Fibroblast of skin of right biceps (primary cell): ENCODE measurements around the gene PAX5.
"Not testable (repeated sequence)": the region's sequence is repeated elsewhere in the genome, so short reads cannot be mapped to it uniquely, and the experiment has no call there.

ENCODE experiments used
- DNase-seq: peaks from one replicate; pipeline ENCODE4 v3.0.0-alpha.2; 2013

The PAX5 gene

DNA sequence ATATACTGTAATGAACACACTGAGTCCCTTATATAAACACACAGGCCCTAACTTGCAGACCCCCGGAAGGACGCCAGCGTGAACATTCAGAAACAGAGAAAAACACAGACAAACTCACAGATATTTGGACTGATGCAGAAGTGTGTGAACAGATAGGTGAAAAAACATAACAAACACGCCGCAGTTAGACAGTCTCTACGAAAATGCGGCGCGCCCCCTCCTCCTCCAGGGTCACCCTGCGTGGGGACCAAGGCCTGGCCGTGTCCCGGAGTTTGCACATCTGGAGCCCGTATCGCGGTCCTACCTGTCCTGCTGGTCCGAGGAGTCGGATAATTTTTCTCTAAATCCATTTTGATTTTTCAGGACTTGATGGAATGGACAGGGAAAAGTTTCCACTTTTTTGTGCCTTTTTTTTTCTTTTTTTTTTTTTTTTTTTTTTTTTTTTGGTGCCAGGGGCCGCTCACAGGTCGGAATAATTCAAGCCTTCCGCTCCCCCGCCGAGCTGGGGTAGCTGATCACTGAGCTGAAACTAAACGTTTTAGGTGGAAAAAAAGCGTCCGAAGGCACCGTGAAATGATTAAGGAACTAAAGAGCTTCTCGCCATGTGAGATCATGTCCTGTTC, at the start of gene PAX5:
Gene PAX5 (minus strand): TSS at position 587 of the 623 bp plus-strand sequence. CDS start 237 bp downstream, at position 350.
- no peak for DNase-seq

- no peak for DNase-seq
These were observed 49.6 kb upstream of the PAX5 start for GRCh38 chr9:37083654-37084053.

DNA sequence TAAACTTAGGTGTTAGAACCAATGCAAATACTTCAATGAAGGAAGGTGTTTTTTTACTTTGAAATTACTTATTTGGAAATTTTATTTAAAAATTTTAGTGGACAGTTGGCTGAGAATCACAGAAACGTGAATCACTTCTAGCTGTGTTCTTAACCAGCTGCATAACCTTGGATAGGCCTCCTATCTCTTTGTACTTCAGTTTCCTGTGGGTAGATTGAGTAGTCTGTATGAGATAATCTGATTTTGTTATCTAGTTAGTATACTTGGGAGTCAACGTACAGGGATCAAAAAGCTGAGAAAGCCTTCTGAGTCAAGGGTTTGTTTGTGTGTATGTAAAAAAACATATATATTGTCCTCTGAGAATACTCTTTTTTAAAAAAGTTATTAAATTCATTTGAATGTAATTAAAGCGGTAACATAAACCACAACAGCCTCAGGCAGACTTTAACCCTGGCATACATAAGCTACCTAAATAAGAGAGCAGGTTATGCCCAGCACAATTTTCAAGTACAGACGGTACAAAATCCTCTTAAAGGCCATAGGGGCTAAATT, 48.2 kb upstream of the PAX5 start:
- DNase-seq: no peak

DNA sequence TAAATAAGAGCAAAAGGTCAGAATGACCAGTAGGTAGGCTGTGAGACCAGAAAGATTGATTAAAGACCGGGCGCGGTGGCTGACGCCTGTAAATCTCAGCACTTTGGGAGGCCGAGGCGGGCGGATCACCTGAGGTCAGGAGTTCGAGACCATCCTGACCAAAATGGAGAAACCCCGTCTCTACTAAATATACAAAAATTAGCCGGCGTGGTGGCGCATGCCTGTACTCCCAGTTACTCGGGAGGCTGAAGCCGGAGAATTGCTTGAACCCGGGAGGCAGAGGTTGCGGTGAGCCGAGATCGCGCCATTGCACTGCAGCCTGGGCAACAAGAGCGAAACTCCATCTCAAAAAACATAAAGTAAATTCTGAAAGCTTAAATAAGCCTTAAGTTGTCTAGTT, 47.4 kb upstream of the PAX5 start:
- DNase-seq: not testable (repeated sequence)

DNA sequence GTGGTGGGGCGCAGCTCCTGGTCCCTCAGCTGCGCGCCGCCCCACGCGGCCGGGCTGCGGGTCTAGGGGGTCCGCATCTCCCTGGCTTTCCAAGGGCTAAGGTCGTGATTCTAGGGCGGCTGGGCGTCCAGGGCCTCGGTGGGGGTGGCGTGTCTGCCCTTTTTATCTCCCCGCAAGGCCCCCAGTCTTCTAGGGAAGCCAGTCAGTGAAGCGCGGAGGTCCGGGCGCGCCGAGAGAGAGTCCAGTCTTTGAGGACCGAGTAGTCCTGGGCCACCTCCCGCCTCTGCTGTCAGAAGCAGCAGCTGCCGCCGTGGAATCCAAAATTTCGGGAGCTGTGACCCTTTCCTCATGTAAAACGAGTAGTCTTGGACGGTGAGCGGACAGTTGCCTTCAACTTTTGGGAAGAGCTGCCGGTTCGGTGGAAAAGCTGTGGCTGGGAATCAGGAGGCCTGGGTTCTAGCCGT, 46.1 kb upstream of the PAX5 start:
- not testable (repeated sequence) for DNase-seq

DNA sequence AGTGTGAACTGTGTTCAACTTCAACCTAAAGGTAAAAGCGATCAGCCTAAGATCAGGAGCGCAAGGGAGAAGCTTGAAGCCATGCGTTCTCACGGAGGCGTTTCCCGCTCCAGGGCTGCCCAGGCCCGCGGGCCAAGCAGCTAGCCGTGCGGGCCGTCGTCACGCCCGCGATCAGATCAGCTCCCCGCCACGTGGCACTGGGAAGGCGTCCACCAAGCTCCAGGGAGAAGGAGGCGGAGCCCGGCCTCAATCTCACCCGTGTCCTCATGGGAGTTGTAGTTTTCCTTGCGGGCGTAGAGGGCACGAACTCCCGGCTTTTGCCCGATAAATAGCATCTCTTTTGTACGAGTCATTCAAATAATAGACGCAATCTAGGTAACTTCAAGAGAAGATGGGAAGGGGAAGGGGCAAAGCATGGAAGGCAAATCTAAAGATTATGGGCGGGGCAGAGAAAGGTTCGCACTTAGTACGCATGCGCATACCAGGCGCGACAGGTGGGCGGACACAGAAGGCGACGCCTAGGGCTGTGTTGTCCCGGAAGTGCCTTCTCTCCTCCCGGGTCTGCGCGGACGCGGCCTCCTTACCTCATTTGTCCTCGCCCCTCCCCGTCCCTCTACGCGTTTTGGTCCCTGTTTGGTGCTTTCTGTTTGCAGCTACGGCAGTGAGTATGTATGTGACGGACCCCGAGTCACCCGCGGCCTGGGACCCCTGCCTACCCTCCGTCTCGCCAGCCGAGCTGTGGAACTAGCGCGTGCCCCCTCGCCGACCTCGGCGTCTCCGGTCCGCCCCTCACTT, 45.5 kb upstream of the PAX5 start:
- DNase-seq: peak; percentile 92

GRCh38 chr9:37074790-37075189, 40.7 kb upstream of the PAX5 start:
- DNase-seq: not testable (repeated sequence)

DNA sequence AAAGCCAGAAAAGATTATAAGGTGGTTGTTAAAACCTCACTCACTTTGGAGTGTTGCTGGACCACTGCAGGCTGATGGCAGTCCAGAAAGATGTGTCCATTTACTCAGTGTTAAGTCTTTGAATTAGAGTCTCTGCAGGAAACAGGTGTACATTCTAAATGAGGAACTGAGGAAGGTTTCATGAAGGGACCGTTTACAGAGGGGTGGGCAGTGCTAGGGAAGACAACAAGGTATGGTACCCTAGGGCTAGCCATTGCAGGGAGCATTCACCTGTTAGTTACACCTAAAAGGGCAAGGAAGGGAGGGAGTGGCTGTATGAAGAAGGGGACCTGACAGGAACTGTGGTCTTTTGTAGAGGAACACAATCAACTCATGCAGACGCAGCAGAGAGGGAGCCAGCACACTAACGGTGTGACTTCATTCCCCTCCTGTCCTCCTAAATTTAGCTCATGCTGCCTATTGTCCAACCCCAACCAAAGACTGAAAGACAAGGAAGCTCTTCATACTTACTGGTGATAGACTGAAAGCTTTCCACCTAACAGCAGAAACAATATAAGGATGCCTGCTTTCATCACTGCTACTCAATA, 32.2 kb upstream of the PAX5 start:
- no peak for DNase-seq

- DNase-seq: no peak
These were observed 28.3 kb upstream of the PAX5 start for GRCh38 chr9:37062336-37062735.

- DNase-seq: no peak
These were observed 27.7 kb upstream of the PAX5 start for GRCh38 chr9:37061768-37062167.

GRCh38 chr9:37060833-37061232, 26.8 kb upstream of the PAX5 start:
- DNase-seq: no peak

DNA sequence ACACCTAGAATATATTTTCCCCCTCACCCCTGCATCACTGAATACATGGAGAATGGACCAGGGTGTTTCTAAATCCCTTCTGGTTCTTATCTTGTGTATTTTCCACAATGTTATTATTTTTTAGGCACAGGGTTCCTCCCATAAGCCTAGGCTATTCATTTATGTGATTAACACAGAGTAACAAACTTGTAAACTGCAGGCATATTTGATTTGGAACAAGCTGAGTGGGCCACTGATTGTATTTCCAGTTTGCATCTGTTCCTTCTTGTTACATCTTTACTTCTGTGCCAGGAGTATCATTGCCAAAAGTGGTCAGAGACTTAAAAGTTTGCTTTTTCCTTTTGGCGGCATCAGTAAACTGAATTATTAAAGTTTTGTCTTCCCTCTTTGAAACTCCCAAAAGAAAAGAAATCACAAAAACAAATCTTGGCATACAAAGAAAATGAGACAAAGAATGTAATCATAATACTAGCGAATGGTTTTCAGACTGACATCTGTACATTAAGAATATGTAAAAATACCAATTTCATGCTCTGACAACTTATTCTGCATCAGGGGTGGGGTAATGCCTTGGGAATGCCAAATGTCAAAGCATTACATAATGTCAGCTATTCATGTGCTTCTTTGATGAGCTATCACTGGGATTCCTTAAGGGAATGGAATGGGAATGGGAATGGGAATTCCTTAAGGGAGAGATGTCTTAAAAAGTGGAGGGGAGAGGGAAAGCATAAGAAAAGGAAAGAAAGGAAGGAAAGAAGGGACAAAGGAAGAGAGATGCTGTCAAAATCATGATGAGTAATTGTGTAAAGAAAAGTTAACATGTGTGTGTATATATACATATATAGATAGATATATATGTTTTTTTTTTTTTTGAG, 22.2 kb upstream of the PAX5 start:
- DNase-seq: no peak

- not testable (repeated sequence) for DNase-seq
These were observed 20.3 kb upstream of the PAX5 start for GRCh38 chr9:37054363-37054720.

DNA sequence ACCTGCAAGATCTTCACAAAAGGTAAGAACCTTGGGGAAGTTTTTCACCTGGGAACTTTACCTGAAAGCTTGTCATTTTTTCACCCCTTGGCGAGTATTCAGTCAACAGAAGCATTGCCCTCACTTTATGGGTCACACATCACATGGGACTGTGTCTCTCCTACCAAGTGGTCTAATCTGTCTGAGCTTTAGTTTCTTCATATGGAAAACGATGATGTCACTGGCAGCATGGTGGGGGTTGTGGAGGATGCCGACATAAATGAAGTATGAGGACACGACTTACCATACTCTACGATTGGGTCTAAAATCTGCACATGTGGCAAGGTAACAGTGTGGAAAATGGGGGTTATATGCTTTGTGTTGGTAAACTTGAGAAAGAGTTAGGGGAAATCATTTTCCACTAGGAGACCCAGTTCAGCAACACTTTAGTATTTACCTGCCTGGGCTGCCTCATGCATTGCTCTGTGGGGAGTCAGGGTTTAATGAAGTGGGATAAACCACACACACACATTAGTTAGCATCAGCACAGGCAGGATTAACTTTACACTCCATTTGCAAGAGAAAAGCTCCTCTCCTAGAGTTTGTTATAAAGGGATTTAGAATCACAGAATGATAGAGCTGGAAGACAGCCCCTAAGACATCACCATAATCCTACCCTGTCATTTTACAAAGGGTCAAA, 19.8 kb upstream of the PAX5 start:
- no peak for DNase-seq

DNA sequence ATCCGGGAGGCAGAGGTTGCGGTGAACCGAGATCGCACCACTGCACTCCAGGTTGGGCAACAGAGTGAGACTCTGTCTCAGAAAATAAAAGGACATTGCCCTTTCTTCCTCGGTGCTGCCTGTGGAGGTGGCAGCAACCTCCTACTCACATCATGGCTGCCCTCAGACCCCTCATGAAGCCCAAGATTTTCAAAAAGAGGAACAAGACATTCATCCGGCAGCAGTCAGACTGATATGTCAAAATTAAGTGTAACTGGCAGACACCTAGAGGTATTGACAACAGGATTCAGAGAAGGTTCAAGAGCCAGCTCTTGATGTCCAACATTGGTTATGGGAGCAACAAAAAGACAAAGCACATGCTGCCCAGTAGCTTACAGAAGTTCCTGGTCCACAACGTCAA, 12.6 kb upstream of the PAX5 start:
- no peak for DNase-seq

- no peak for DNase-seq
These were observed 8.4 kb upstream of the PAX5 start for GRCh38 chr9:37042421-37042820.

- DNase-seq: no peak
These were observed 6.5 kb upstream of the PAX5 start for GRCh38 chr9:37040508-37041127.

DNA sequence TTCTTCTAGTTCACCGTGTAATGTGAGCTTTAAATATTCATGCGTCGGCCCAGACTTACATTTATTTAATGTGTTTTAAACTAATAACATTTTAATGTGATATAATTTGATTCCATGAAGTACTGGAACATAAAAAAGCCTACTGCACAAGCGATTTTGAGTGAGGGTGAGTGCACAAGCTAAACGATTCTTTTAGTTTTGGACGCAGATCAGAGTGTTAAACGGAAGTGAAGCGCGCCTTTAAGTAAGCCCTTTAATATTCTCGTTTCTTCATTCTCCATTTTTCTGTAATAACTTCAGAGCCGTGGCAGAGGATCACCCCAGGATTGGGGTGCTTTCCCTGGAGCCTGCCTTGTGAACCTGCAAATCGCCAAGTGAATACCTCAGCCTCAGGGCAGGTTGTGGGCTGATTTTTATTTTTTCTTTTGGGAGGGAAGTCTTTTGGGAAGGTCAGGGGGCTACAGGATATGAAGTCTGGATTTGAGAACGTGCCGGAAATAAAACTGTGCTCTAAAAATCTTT, 4.9 kb upstream of the PAX5 start:
- no peak for DNase-seq

DNA sequence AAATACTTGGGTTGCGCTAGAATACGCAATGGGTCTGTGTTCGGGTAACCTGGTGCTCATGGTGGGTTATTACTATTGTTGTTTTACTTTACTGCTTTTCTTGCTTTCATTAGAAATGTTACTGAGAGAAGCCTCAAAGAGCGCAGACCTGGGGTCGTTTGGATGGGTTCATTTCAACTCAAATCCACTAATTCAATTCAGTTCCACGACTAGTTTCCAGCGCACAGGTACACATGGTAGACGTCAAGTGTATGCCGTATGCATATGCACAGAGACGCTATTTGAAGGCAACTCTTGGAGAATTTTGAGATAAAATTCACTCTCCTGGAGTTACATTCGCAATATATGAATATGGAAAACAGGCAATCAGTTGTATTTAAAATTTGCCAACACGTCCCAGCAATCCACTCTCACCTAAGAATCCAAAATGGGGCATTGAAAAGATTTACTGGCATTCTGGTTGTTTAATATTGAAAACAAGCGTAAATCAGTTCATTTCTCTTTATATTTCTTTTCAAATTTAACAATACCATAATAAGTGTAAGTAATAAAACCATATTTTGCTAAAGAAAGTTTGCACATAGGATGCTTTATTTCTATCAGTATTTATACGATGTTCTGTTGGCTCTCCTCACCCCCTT, 4.4 kb upstream of the PAX5 start:
- no peak for DNase-seq

DNA sequence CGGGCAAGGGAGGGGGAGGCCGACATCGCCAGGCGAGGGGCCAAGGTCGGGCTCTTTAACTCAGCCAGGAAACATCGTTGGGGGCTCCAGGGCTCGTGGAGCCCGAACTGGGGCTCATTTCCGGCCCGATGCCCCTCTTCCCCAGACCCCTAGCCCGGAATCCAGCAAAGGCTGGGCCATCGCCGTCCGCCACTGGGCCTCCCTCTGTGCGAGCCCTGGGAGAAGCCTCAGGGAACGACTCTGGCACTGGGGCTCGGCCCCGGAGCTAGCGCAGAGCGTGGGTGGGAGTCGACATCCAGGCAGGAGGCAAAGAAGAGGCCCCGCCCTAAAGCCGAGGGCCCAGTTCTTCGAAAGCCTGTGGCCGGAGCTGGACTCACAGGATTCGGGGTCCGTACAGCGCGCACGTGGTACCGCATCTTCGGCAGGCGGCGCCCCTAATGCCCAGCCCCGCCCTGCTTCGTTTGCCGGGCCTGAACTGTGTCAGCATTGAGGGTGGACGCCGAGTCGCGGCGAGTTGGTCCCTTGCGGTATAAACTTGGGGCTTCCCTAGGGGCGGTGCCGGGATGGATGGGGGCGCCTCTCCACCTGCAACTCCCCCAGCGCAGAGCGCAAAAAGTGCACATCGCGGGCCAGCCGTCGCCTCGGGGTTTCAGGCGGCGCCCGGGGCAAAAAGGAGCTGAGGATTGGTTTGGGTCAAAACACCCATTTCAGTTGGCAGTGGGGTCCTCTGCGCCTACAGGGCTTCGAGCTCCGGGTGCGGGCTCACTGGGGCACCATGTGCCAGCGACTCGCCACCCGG, 3.6 kb upstream of the PAX5 start:
- DNase-seq: no peak
